OCI-M2 (cell line): Measurements from ENCODE around the gene FBXL4.

Experiments
- DNase-seq: peaks from one replicate; lab custom pipeline; 2025; ENCODE audit not compliant: unreplicated experiment; lab: John Stamatoyannopoulos, UW

Gene FBXL4

DNA sequence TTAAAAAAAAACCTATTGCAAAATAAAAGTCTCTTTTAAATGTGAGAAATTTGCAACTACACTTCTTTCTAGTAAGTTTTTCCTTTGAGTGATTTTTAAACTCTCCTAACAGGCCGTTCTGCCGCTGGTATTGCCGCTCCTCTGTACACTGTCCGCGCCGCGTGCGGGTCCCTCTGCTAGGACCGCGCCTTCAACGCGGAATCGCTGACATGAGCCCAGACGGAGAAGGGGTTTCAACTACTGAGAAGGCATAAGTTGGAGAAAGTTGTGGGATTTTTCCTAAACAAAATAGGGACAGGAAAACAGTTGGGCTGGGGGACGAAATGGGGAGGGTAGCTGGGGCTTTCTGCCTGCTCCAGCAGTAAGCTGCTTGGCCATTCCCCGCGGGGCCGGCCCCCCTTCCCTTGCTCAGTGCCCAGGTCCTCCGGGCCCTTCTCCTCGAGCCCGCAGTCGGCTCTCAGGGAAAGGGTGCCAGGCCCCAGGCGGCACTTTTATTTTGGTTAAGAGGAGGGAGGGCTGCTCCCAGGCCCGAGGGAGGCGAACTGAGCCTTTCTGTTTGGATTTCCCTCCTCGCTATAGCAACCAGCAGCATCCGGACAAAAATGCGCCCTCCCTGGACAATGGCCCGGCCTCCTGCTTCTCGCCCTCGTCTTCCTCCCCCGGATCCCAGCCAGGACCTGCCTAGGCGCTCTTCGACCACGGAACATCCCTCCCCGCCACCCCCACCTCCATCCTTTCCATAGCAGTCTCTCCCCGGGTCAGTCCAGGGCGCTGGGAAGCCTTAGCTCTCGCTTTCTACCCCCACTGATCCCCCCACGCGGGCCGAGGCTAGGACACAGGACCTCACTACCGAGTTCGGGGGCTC, 120.2 kb downstream of the FBXL4 start:
- DNase-seq, result no peak

DNA sequence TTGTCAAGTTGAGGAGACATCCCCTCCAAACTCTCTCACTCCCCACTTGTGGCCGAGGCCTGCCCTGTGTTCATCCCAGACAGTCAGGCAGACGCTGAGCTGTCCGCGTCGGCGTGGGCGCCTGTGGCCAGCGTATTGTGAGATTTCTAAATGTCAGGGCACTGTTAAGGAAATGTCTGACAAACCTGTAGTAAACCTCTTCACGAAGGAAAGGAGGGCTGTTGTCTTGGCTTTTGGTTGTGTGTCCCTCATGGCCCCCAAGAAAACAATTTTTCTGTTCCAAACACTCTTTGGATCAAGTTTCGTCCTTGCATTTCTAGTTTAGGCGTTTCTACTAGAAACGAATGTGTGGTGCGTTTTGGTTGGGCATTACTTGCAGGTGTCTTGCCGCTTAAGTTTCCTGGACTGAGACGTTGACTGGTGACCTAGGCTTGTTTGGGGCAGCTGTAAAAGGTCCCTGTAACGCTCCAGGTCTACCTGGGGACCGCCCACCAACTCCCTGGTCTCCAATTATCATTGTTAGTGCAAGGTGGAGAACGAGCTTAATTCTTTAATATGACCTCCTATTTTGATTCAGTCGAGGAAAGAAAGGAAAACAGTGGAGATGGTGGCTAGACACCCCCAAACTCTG, 122.0 kb downstream of the FBXL4 start:
- DNase-seq, result no peak

DNA sequence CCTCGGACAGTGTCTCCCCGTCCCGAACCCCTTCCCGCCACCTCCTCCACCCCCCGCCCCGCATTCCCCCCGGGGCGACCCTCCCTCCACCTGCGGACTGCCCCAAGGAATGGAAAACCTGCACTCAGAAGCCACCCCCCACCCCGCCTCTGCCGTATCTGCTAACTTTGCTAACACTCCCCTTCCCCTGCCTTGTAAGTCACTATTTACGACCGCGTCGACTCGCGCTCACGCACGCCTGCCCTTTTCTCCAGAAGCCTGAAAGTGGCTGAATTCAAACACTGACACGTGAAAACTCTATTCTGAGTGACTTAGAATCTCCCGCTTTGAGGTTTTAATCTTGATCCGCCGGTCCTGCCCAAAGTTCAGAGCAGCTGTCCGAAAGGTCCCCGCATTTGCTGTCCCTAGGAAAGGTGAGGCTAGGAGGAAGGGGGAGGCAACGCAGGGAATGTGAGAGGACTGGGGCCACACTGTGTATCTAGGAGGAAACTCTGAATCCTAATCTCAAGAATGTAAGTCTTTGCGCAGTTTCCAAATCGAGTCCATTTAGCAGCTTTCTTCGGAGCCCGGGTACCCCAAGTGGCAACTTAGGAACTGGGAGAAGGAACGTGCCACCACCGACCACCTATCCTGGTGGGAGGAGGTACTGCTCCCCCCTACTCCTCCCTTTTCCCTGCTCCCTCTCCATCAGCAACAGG, 122.7 kb downstream of the FBXL4 start:
- no peak for DNase-seq

DNA sequence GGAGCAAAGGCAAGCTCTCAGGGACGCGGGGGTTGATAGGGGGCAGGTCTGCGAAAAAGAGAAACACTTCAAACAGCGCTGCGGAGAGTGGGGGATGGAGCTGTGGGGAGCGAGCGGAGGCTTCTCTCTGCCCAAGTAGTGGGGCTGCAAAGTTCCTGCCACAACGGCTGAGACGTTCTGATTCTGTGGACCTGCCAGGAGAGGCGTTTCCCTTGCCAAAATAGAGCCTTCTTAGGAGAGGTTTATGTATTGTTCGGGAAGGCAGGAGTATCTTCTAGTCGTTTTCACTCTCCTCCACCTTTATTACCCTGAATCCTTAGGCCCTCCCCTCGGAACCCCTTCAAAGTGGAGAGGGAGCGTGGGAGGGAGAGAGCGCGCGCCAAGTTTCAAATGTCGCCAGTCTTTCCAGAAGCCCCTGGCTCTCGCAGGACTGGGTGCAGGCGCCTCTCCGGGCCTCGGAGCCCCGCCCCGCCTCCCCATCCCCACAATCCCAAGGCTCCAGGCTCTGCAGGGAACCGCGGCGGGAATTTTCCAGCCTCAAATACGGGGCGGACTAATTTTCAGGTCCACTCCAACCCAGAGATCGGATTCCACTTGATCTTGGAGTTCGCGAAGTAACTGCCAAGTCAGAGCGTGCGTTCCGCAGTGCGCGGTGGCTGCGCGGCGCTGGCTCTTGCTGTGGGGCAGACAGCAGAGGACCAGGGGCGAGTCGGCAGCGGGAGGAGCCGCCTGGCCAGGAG, 123.4 kb downstream of the FBXL4 start:
- DNase-seq, result no peak

DNA sequence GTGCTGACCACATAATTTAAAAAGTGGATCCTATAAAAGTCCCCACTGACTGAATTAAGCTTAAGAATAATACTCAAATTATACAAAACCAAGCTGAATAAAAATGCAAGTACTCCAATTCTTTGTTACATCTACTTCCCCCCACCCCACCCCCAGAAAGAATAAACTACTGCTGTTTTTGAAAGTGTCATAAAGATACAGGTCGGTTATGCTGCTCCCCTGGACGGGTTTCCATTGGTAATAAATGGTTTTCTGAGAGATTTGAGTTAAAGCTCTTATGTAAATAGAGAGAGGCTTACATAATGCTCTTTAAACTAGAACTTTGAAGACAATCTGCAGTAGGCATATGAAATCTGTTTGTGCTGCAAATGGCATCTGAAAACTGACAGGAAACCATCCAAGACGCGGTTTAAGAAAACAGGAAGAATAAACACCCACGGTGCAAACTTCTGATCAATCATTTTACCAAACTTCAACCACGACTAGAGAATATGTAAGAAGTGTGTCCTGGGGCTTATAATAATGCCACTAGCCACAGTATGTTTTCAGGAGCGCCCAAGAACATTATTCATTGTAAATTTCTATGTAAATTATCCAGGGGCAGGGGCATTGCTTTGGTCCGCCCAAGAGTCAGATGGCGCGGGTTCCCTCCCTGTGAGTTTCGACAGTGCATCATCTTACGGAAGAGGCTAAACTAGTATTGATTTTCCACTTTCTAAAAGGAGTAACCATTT, 124.2 kb downstream of the FBXL4 start:
- no peak for DNase-seq

DNA sequence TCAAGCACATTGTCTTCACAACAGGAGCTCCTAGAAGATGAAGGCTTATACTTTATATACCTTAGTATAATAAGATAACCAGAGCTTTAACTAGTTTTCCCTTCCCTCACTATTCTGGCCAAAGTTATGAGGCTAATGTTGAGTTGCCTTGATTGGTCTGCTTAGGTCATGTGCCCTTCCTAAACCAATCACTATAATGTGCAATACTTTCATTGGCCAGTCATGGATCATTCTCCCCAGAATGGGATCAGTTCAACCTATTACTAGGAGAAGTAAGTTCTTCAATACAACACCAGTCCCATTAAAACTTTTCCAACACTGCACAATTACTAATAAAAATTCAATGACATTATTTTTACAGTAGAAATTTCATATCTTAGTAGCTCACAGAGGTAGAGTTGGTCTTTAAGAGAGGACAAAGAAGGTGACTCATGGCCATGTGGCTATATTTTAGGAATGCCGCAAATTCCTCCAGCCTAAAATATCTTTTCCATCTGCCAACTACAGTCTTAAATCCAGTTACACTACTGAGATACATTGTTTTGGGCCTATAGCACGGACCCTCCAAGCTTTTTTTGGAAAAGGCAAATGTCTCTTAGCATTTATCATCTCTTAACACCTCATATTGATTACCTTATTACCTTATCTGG, 125.9 kb downstream of the FBXL4 start:
- no peak for DNase-seq
